Thoracic aorta (tissue), 2 donors: ENCODE results near the gene LYZ. TPM values are rescaled to one million over a fixed set of nuclear protein-coding genes. Genes with fewer than 3 reads are reported as not detected.
A peak's percentile ranks its signal among the peaks of the same experiment; 100 is the strongest.

ENCODE experiments used
- ATAC-seq: fragments of 150-250 bp; one replicate; pipeline ENCODE4 v1.8.0; 2017; ENCODE audit warnings: low read depth; ENCODE audit not compliant: insufficient number of reproducible peaks, low FRiP score
- DNase-seq: peaks from one replicate; pipeline ENCODE4 v3.0.0-alpha.2; 2020; ENCODE audit warnings: low spot score
- H3K27ac ChIP-seq, 2 donors: fragments of 200-600 bp; sonication (generic); 1 replicate in 1 of 2; 2 replicates in 1 of 2; pipeline ENCODE4 v1.5.1; 2016; ENCODE audit warnings: mild to moderate bottlenecking in 2 of 2, moderate library complexity in 2 of 2
- H3K27me3 ChIP-seq: fragments of 200-600 bp; sonication (generic); replicated peaks from 2 replicates; pipeline ENCODE4 v1.6.0; 2016; ENCODE audit warnings: mild to moderate bottlenecking; ENCODE audit not compliant: insufficient read depth
- H3K36me3 ChIP-seq: fragments of 200-600 bp; sonication (generic); one replicate; pipeline ENCODE4 v1.5.1; 2016
- H3K4me1 ChIP-seq, 2 donors: fragments of 200-600 bp; sonication (generic); 1 replicate in 1 of 2; 2 replicates in 1 of 2; pipeline versions ENCODE4 v1.5.1 to v1.6.0; 2016; ENCODE audit warnings: low read depth in 2 of 2, mild to moderate bottlenecking in 1 of 2; ENCODE audit not compliant: control insufficient read depth in 1 of 2
- H3K4me3 ChIP-seq: fragments of 200-600 bp; sonication (generic); 2 replicates; pipeline ENCODE4 v1.5.1; 2016; ENCODE audit warnings: mild to moderate bottlenecking
- H3K9me3 ChIP-seq: fragments of 200-600 bp; sonication (generic); 2 replicates; pipeline ENCODE4 v1.5.1; 2016
- total RNA-seq, 2 donors: library from RNA; depleted of rRNA; stranded (reverse); fragments of >200 nt; gene quantifications; one replicate each; pipeline versions ENCODE4 v1.1.0 to v1.2.3, GENCODE V29; 2016
- TF ChIP-seq, protein P1 (sequence below): fragments of 200-600 bp; sonication (generic); IDR thresholded peaks from one replicate; pipeline ENCODE4 v1.5.1; 2019; ENCODE audit warnings: antibody characterized with exemption

Gene LYZ
- total RNA-seq, 2 donors from 2014 or later = 91.2 to 99.9 TPM

GRCh38 chr12:69350002-69350626, 1.9 kb downstream of the LYZ start:
- Histone ChIP-seq H3K27ac (no peak overlapping the region), H3K9me3 (no peaks in the 10 kb centered on the region), H3K27me3 (no peaks in the 10 kb centered on the region), H3K4me3 (peak overlapping the region; percentile 33), H3K36me3 (no peaks in the 10 kb centered on the region), H3K4me1 (no peaks in the 10 kb centered on the region)
- no peak for DNase-seq
- ATAC-seq = no peak
- TF ChIP-seq, protein P1, sequence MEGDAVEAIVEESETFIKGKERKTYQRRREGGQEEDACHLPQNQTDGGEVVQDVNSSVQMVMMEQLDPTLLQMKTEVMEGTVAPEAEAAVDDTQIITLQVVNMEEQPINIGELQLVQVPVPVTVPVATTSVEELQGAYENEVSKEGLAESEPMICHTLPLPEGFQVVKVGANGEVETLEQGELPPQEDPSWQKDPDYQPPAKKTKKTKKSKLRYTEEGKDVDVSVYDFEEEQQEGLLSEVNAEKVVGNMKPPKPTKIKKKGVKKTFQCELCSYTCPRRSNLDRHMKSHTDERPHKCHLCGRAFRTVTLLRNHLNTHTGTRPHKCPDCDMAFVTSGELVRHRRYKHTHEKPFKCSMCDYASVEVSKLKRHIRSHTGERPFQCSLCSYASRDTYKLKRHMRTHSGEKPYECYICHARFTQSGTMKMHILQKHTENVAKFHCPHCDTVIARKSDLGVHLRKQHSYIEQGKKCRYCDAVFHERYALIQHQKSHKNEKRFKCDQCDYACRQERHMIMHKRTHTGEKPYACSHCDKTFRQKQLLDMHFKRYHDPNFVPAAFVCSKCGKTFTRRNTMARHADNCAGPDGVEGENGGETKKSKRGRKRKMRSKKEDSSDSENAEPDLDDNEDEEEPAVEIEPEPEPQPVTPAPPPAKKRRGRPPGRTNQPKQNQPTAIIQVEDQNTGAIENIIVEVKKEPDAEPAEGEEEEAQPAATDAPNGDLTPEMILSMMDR = no peak

DNA sequence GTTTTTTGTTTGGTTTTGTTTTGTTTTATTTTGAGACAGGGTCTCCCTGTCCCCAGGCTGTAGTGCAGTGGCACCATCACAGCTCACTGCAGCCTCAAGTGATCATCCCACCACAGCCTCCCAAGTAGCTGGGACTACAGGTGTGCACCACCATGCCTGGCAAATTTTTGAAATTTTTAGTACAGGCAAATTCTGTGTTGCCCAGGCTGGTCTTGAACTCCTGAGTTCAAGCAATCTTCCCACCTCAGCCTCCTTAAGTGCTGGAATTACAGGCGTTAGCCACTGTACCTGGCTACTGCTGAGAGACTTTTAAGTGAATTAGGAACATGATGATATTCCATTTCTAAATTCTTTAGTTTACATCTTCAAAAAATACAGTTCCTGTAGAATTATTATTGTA, 2.6 kb downstream of the LYZ start:
- H3K27me3 ChIP-seq = no peaks in the 10 kb centered on the region
- TF ChIP-seq, protein P1 = no peak
- H3K9me3 ChIP-seq = no peaks in the 10 kb centered on the region
- DNase-seq = no peak
- H3K4me1 ChIP-seq = no peaks in the 10 kb centered on the region
- H3K36me3 ChIP-seq = no peaks in the 10 kb centered on the region
- H3K4me3 ChIP-seq = no peak overlapping the region
- H3K27ac ChIP-seq = no peak overlapping the region
- no peak for ATAC-seq

- TF ChIP-seq, protein P1 = no peak
- Histone ChIP-seq H3K9me3 (no peaks in the 10 kb centered on the region), H3K4me3 (no peak overlapping the region), H3K27me3 (no peaks in the 10 kb centered on the region), H3K36me3 (no peaks in the 10 kb centered on the region), H3K4me1 (no peaks in the 10 kb centered on the region), H3K27ac (no peak overlapping the region)
- DNase-seq (no peak), ATAC-seq (no peak)
Measured at GRCh38 chr12:69351462-69352236, 3.5 kb downstream of the LYZ start.

DNA sequence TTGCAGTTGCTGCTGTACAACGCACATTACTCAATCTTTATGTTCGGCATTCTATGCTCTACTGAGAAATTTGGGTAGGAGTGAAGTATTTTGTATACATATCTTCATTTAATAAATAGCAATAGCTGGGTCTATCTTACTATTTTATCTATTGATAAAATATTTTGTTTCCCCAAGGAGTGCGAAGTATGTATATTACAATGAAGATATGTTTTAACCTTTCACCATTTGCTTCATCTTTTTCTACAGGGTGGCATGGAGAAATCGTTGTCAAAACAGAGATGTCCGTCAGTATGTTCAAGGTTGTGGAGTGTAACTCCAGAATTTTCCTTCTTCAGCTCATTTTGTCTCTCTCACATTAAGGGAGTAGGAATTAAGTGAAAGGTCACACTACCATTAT, 4.7 kb downstream of the LYZ start:
- Histone ChIP-seq H3K4me3 (no peak overlapping the region), H3K4me1 (no peaks in the 10 kb centered on the region), H3K27me3 (no peaks in the 10 kb centered on the region), H3K27ac (no peak overlapping the region), H3K36me3 (no peaks in the 10 kb centered on the region), H3K9me3 (no peaks in the 10 kb centered on the region)
- TF ChIP-seq, protein P1 = no peak
- ATAC-seq = no peak
- DNase-seq = no peak

DNA sequence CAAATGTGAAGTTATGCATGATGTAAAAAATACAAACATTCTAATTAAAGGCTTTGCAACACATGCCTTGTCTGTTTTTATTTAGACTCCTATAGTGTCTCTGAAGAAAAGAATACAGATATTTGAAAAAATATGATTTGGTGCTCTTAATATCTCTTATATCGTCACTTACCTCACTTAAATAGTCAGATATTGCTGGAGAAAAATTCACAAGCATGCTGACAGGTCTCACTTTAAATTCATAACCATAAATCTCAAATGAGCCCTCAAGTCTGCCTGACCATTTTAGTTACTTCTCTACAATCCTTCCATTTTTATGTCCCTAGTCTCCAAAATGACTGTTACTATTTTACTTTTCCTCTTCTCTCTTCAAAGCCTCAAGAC, 6.0 kb downstream of the LYZ start:
- TF ChIP-seq, protein P1 = no peak

More for the DNA sequence above, 6.0 kb downstream of the LYZ start:
- DNase-seq (no peak), ATAC-seq (no peak)
- Histone ChIP-seq H3K4me3 (no peak overlapping the region), H3K36me3 (no peaks in the 10 kb centered on the region), H3K27ac (no peak overlapping the region), H3K27me3 (no peaks in the 10 kb centered on the region), H3K4me1 (peaks cover 0 to 4% of the 10 kb centered on the region in 2 donors), H3K9me3 (no peaks in the 10 kb centered on the region)
